Endothelial cell of umbilical vein (primary cell): Measurements from ENCODE around the gene FSTL4. TPM values are rescaled to one million over a fixed set of nuclear protein-coding genes. Genes with fewer than 3 reads are reported as not detected.

Source experiments
- BruUV-seq: library from RNA; stranded (reverse); fragments of 400-500 nt; replicated peaks from 2 replicates; lab custom pipeline; 2021; lab: Mats Ljungman, UMichigan
- CTCF ChIA-PET: fragments of 300-600, 350-600 bp; sonication (Branson Sonifier 250); formaldehyde crosslinking; loops from one replicate; lab custom pipeline; 2021; ENCODE audit warnings: antibody characterized with exemption, inconsistent platforms; lab: Charles Lee
- POLR2A ChIA-PET: fragments of 300-600, 350-600 bp; sonication (Branson Sonifier 250); formaldehyde crosslinking; loops from one replicate; lab custom pipeline; 2021; ENCODE audit warnings: antibody characterized with exemption, inconsistent platforms; lab: Charles Lee
- DNase-seq: peaks from one replicate; pipeline ENCODE4 v3.0.0-alpha.2; 2011; ENCODE audit warnings: low read depth, low spot score
- FAIRE-seq: peaks from 2 replicates; lab custom pipeline; 2011; peaks lifted over from hg19 to GRCh38; lab: Jason Lieb, UNC
- H2AFZ ChIP-seq: 2 replicates; pipeline ENCODE4 v1.6.0; 2012; ENCODE audit warnings: low read depth, low read length, control low read depth, inconsistent platforms
- H3K27ac ChIP-seq: 2 replicates; pipeline ENCODE4 v1.5.1; 2011; ENCODE audit warnings: low read depth, mild to moderate bottlenecking, control low read depth, low read length, moderate library complexity; ENCODE audit not compliant: insufficient read depth
- H3K27me3 ChIP-seq, 2 experiments: 2 replicates each; pipeline versions ENCODE4 v1.6.0 to v1.6.1; 2011; ENCODE audit warnings: low read length in 2 of 2, mixed read lengths in 1 of 2; ENCODE audit not compliant: control insufficient read depth in 2 of 2, insufficient read depth in 2 of 2
- H3K36me3 ChIP-seq, 2 experiments: 2 replicates in 1 of 2; 3 replicates in 1 of 2; pipeline ENCODE4 v1.5.1; 2011; ENCODE audit warnings: low read length in 2 of 2, mild to moderate bottlenecking in 1 of 2, moderate library complexity in 1 of 2; ENCODE audit not compliant: control insufficient read depth in 2 of 2, insufficient read depth in 2 of 2; ENCODE audit errors: extremely low read depth in 1 of 2
- H3K4me1 ChIP-seq: 3 replicates; pipeline ENCODE4 v1.5.1; 2011; ENCODE audit warnings: mild to moderate bottlenecking, low read length; ENCODE audit not compliant: control insufficient read depth, insufficient read depth; ENCODE audit errors: extremely low read depth
- H3K4me2 ChIP-seq: 2 replicates; pipeline ENCODE4 v1.6.1; 2011; ENCODE audit warnings: low read length, control low read depth, mixed read lengths; ENCODE audit not compliant: insufficient read depth
- H3K4me3 ChIP-seq, 3 experiments: fragments of 200-600 bp in 1 of 3; sonication (generic), shearing (Covaris generic) in 1 of 3; replicated peaks in 1 of 3; 2 replicates each; pipeline ENCODE4 v1.5.1; 2011 to 2016; ENCODE audit warnings: control low read depth in 3 of 3, low read length in 3 of 3, mild to moderate bottlenecking in 2 of 3, inconsistent platforms in 1 of 3, low read depth in 1 of 3, moderate library complexity in 1 of 3; ENCODE audit not compliant: insufficient read depth in 1 of 3
- H3K79me2 ChIP-seq: 2 replicates; pipeline ENCODE4 v1.6.0; 2012; ENCODE audit warnings: low read length, inconsistent platforms; ENCODE audit not compliant: control insufficient read depth, insufficient read depth
- H3K9ac ChIP-seq: replicated peaks from 2 replicates; pipeline ENCODE3; 2011; ENCODE audit warnings: low read length, control low read depth; ENCODE audit not compliant: insufficient read depth; ENCODE audit errors: extremely low read depth
- H3K9me1 ChIP-seq: replicated peaks from 3 replicates; pipeline ENCODE4 v1.6.0; 2011; ENCODE audit warnings: mild to moderate bottlenecking, low read length; ENCODE audit not compliant: control insufficient read depth, insufficient read depth; ENCODE audit errors: extremely low read depth
- H3K9me3 ChIP-seq: replicated peaks from 2 replicates; pipeline ENCODE4 v1.5.1; 2012; ENCODE audit warnings: low read length, inconsistent platforms; ENCODE audit not compliant: control insufficient read depth, insufficient read depth
- H4K20me1 ChIP-seq: replicated peaks from 2 replicates; pipeline ENCODE3; 2011; ENCODE audit warnings: mild to moderate bottlenecking, low read length; ENCODE audit not compliant: control insufficient read depth, insufficient read depth; ENCODE audit errors: extremely low read depth
- CTCF ChIP-seq, 2 donors: IDR thresholded peaks; 1 replicate in 1 of 2; 2 replicates in 1 of 2; pipeline ENCODE4 v1.5.1; 2011; ENCODE audit warnings: low read length in 2 of 2, mild to moderate bottlenecking in 2 of 2, moderate library complexity in 2 of 2, control low read depth in 1 of 2, inconsistent platforms in 1 of 2, low read depth in 1 of 2; ENCODE audit not compliant: insufficient read depth in 1 of 2; ENCODE audit errors: extremely low read depth in 1 of 2
- EZH2 ChIP-seq: IDR thresholded peaks from 2 replicates; pipeline ENCODE4 v1.6.1; 2012; ENCODE audit warnings: borderline replicate concordance, low read depth, mild to moderate bottlenecking, moderate library complexity, low read length, inconsistent platforms; ENCODE audit not compliant: severe bottlenecking
- FOS ChIP-seq: IDR thresholded peaks from 2 replicates; pipeline ENCODE4 v1.6.1; 2011; ENCODE audit warnings: mild to moderate bottlenecking, low read length, moderate library complexity, borderline replicate concordance; ENCODE audit not compliant: insufficient read depth
- GATA2 ChIP-seq: IDR thresholded peaks from 2 replicates; pipeline ENCODE4 v1.7.0; 2011; ENCODE audit warnings: low read depth, mild to moderate bottlenecking, moderate library complexity, mixed read lengths, low read length; ENCODE audit not compliant: insufficient read length, insufficient read depth
- JUN ChIP-seq: IDR thresholded peaks from 2 replicates; pipeline ENCODE4 v1.6.1; 2011; ENCODE audit warnings: borderline replicate concordance, low read depth; ENCODE audit not compliant: insufficient read length, insufficient read depth
- MAX ChIP-seq: IDR thresholded peaks from 2 replicates; pipeline ENCODE4 v1.6.1; 2011; ENCODE audit not compliant: insufficient read depth, insufficient read length
- MYC ChIP-seq: IDR thresholded peaks from one replicate; pipeline ENCODE4 v1.6.1; 2011; ENCODE audit warnings: mild to moderate bottlenecking, low read depth, low read length
- POLR2A ChIP-seq: IDR thresholded peaks from 2 replicates; pipeline ENCODE4 v1.6.1; 2012; ENCODE audit warnings: low read depth, mild to moderate bottlenecking, control low read depth, low read length
- POLR2AphosphoS5 ChIP-seq: IDR thresholded peaks from 2 replicates; pipeline ENCODE4 v1.6.1; 2012; ENCODE audit warnings: low read depth, mild to moderate bottlenecking, control low read depth, low read length, moderate library complexity; ENCODE audit not compliant: insufficient read depth
- dilution Hi-C: fragments of 300-500 bp; cut with MboI; formaldehyde crosslinking; loops from one replicate; pipeline ENCODE4 v1.15.0; 2019; ENCODE audit warnings: low sequenced_read_pairs; ENCODE audit not compliant: extremely low pct_ligation_motif_present
- intact Hi-C: fragments of 100-400 bp; cut with micrococcal nuclease; formaldehyde crosslinking; loops from one replicate; pipeline ENCODE4 v1.10.0; 2022
- polyA plus RNA-seq, 4 experiments: library from polyadenylated mRNA; depleted of rRNA in 3 of 4; stranded (reverse) in 3 of 4; unstranded in 1 of 4; fragments of >200 nt; gene quantifications; 2 replicates each; pipeline versions ENCODE4 v1.2.1 to v1.2.3, GENCODE V29; 2011 to 2012; ENCODE audit warnings: missing spikeins in 1 of 4
- total RNA-seq: library from RNA; stranded (reverse); gene quantifications from 2 replicates; pipeline ENCODE4 v1.2.3, GENCODE V29; 2021

FSTL4 gene
- total and polyA plus RNA-seq, 2 donors (not counting 3 experiments of a cell fraction or from before 2014, with no cell fraction given), result 0.18 TPM; not detected in 1

DNA sequence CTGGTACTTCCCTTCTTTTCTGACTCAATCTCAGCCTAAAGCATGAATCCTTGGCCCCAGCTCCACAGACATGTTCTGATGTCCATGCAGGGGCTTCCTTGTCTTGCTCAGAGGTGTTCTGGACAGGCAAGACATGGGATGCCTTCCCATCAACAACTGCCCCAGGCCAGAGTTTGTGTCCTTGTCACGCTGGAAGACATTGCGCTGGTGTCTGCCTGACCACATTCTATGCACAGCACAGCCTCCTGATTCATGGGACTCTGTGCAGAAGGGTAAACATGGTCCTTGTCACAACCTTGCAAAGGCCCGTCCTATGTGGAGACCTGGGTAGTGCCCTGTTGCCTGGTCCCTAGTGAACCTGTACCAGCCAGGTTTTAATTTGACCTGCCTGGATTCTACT lies 212.2 kb downstream of the FSTL4 start:
- TF ChIP-seq POLR2AphosphoS5, result no peak
- no peak for TF ChIP-seq EZH2
- no peak for TF ChIP-seq CTCF (IDR thresholded peaks at IDR 0.05; ENCODE audit: extremely low read depth in 1 of 2, insufficient read depth in 1 of 2, low read depth in 1 of 2, low read length in 2 of 2)
- no peak for TF ChIP-seq FOS
- TF ChIP-seq GATA2, result no peak
- no peak for TF ChIP-seq JUN
- TF ChIP-seq MAX, result no peak
- TF ChIP-seq POLR2A, result no peak
- no peak for TF ChIP-seq MYC
- Histone ChIP-seq H3K9me3 (no peaks in the 10 kb centered on the region), H3K9ac (no peak overlapping the region), H3K27ac (no peak overlapping the region), H3K27me3 (no peaks in the 10 kb centered on the region), H3K36me3 (no peaks in the 10 kb centered on the region), H3K4me3 (no peak overlapping the region), H4K20me1 (no peaks in the 10 kb centered on the region), H2AFZ (no peak overlapping the region), H3K4me1 (no peaks in the 10 kb centered on the region), H3K79me2 (no peaks in the 10 kb centered on the region), H3K4me2 (no peak overlapping the region), H3K9me1 (no peaks in the 10 kb centered on the region)
- FAIRE-seq (no peak), DNase-seq (no peak)
- intact Hi-C loops, result no loop called here
- ChIA-PET POLR2A (no interaction called here), CTCF (interaction anchor here (1.7 to 1.8 kb wide), 2 partner anchors 8 to 23 kb away, joined by 4 to 5 read pairs; no protein-coding TSS in a partner anchor)
- dilution Hi-C loops, result no loop called here
- no TSS peak for BruUV-seq
